ENCODE data around the gene VRK3. TPM values are rescaled to one million over a fixed set of nuclear protein-coding genes. Genes with fewer than 3 reads are reported as not detected.

Gene VRK3
- polyA plus RNA-seq, 1 donor from 2014 or later, result 47.3 TPM

DNA sequence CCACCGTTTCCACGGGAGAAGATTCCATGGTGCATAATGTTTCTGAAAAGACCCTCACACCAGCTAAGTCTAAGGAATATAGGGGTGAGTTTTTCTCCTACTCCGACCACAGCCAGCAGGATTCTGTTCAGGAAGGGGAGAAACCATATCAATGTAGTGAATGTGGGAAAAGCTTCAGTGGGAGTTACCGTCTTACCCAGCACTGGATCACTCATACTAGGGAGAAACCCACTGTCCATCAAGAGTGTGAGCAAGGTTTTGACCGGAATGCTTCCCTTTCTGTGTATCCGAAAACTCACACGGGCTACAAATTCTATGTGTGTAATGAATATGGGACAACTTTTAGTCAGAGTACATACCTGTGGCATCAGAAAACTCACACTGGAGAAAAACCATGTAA lies 19.8 kb upstream of the VRK3 start:
- no peak overlapping the region for H3K9ac ChIP-seq (ENCODE audit: low read length)
- H3K27ac ChIP-seq (ENCODE audit: low read length), result no peak overlapping the region
- no peaks in the 10 kb centered on the region for H3K79me2 ChIP-seq (replicated peaks; ENCODE audit: insufficient read depth, low read length)
- H3K9me3 ChIP-seq (ENCODE audit: low read length), result peaks cover 25% of the 10 kb centered on the region
- peaks cover 42% of the 10 kb centered on the region for H3K36me3 ChIP-seq (ENCODE audit: insufficient read depth, low read length)
- H3K27me3 ChIP-seq (ENCODE audit: insufficient read depth, low read depth, low read length), result no peaks in the 10 kb centered on the region
- H3K4me2 ChIP-seq (ENCODE audit: low read length), result no peak overlapping the region
- TF ChIP-seq TAF1 (IDR thresholded peaks at IDR 0.05; ENCODE audit: low read depth) (no peak), POLR2AphosphoS5 (IDR thresholded peaks at IDR 0.05) (no peak), EZH2 (IDR thresholded peaks at IDR 0.05; ENCODE audit: borderline replicate concordance, insufficient read depth, low read length, poor library complexity, severe bottlenecking) (no peak), EP300 (conservative IDR thresholded peaks at IDR 0.05; ENCODE audit: poor library complexity, severe bottlenecking) (no peak), MXI1 (conservative IDR thresholded peaks at IDR 0.05; ENCODE audit: poor library complexity, severe bottlenecking) (no peak), SMC3 (conservative IDR thresholded peaks at IDR 0.05; ENCODE audit: poor library complexity) (no peak), RAD21 (conservative IDR thresholded peaks at IDR 0.05) (no peak)
- TF ChIP-seq, protein P1, sequence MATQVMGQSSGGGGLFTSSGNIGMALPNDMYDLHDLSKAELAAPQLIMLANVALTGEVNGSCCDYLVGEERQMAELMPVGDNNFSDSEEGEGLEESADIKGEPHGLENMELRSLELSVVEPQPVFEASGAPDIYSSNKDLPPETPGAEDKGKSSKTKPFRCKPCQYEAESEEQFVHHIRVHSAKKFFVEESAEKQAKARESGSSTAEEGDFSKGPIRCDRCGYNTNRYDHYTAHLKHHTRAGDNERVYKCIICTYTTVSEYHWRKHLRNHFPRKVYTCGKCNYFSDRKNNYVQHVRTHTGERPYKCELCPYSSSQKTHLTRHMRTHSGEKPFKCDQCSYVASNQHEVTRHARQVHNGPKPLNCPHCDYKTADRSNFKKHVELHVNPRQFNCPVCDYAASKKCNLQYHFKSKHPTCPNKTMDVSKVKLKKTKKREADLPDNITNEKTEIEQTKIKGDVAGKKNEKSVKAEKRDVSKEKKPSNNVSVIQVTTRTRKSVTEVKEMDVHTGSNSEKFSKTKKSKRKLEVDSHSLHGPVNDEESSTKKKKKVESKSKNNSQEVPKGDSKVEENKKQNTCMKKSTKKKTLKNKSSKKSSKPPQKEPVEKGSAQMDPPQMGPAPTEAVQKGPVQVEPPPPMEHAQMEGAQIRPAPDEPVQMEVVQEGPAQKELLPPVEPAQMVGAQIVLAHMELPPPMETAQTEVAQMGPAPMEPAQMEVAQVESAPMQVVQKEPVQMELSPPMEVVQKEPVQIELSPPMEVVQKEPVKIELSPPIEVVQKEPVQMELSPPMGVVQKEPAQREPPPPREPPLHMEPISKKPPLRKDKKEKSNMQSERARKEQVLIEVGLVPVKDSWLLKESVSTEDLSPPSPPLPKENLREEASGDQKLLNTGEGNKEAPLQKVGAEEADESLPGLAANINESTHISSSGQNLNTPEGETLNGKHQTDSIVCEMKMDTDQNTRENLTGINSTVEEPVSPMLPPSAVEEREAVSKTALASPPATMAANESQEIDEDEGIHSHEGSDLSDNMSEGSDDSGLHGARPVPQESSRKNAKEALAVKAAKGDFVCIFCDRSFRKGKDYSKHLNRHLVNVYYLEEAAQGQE (IDR thresholded peaks at IDR 0.05; ENCODE audit: borderline replicate concordance), result no peak
- TF ChIP-seq, protein P2, sequence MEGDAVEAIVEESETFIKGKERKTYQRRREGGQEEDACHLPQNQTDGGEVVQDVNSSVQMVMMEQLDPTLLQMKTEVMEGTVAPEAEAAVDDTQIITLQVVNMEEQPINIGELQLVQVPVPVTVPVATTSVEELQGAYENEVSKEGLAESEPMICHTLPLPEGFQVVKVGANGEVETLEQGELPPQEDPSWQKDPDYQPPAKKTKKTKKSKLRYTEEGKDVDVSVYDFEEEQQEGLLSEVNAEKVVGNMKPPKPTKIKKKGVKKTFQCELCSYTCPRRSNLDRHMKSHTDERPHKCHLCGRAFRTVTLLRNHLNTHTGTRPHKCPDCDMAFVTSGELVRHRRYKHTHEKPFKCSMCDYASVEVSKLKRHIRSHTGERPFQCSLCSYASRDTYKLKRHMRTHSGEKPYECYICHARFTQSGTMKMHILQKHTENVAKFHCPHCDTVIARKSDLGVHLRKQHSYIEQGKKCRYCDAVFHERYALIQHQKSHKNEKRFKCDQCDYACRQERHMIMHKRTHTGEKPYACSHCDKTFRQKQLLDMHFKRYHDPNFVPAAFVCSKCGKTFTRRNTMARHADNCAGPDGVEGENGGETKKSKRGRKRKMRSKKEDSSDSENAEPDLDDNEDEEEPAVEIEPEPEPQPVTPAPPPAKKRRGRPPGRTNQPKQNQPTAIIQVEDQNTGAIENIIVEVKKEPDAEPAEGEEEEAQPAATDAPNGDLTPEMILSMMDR (IDR thresholded peaks at IDR 0.05; ENCODE audit: poor library complexity, severe bottlenecking), result no peak
- H2AFZ ChIP-seq (ENCODE audit: low read depth, low read length), result no peak overlapping the region
- H3K4me3 ChIP-seq (ENCODE audit: low read length), result no peak overlapping the region
- H4K20me1 ChIP-seq (ENCODE audit: insufficient read depth), result no peaks in the 10 kb centered on the region
- no peaks in the 10 kb centered on the region for H3K9me2 ChIP-seq (ENCODE audit: insufficient read depth, low read length)
- H3F3A ChIP-seq (ENCODE audit: insufficient read depth, low read length, poor library complexity, severe bottlenecking), result no peaks in the 10 kb centered on the region

DNA sequence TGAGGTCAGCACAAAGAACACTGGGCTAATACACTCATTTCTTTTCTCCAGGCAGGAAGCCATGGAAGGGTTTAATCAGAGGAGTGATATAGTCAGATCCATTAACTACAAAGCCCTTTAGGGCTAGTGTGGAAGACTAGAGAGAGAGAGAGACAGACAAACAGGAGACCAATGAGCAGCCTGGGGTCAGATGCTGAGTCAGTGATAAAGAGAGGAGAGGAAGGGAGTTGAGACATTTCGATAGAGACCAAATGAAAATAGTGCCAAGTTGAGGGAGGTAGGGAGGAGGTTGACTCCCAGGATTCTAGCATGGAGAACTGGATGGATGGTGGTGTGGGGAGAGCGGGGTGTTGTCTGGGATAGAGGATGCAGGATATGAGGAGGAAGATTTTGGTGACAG lies 18.8 kb upstream of the VRK3 start:
- peaks cover 25% of the 10 kb centered on the region for H3K9me3 ChIP-seq (ENCODE audit: low read length)

More for the DNA sequence above, 18.8 kb upstream of the VRK3 start:
- Histone ChIP-seq H3K27me3 (ENCODE audit: insufficient read depth, low read depth, low read length) (no peaks in the 10 kb centered on the region), H3K9me2 (ENCODE audit: insufficient read depth, low read length) (no peaks in the 10 kb centered on the region), H2AFZ (ENCODE audit: low read depth, low read length) (no peak overlapping the region), H3K27ac (ENCODE audit: low read length) (no peak overlapping the region), H3K9ac (ENCODE audit: low read length) (no peak overlapping the region), H3K4me3 (ENCODE audit: low read length) (no peak overlapping the region), H4K20me1 (ENCODE audit: insufficient read depth) (no peaks in the 10 kb centered on the region), H3K36me3 (ENCODE audit: insufficient read depth, low read length) (peaks cover 42% of the 10 kb centered on the region), H3K4me2 (ENCODE audit: low read length) (no peak overlapping the region), H3K79me2 (replicated peaks; ENCODE audit: insufficient read depth, low read length) (no peaks in the 10 kb centered on the region), H3F3A (ENCODE audit: insufficient read depth, low read length, poor library complexity, severe bottlenecking) (no peaks in the 10 kb centered on the region)
- no peak for TF ChIP-seq SMC3 (conservative IDR thresholded peaks at IDR 0.05; ENCODE audit: poor library complexity)
- TF ChIP-seq, protein P2 (IDR thresholded peaks at IDR 0.05; ENCODE audit: poor library complexity, severe bottlenecking), result no peak
- TF ChIP-seq EZH2 (IDR thresholded peaks at IDR 0.05; ENCODE audit: borderline replicate concordance, insufficient read depth, low read length, poor library complexity, severe bottlenecking), result no peak
- TF ChIP-seq EP300 (conservative IDR thresholded peaks at IDR 0.05; ENCODE audit: poor library complexity, severe bottlenecking), result no peak
- TF ChIP-seq MXI1 (conservative IDR thresholded peaks at IDR 0.05; ENCODE audit: poor library complexity, severe bottlenecking), result no peak
- TF ChIP-seq, protein P1 (IDR thresholded peaks at IDR 0.05; ENCODE audit: borderline replicate concordance), result no peak
- no peak for TF ChIP-seq TAF1 (IDR thresholded peaks at IDR 0.05; ENCODE audit: low read depth)
- TF ChIP-seq RAD21 (conservative IDR thresholded peaks at IDR 0.05), result no peak
- TF ChIP-seq POLR2AphosphoS5 (IDR thresholded peaks at IDR 0.05), result no peak

Measured in neural cell (in vitro differentiated cells).